HG03108 (cell line): Measurements from ENCODE around the gene FXYD3.
"Not testable (repeated sequence)": the region's sequence is repeated elsewhere in the genome, so short reads cannot be mapped to it uniquely, and the experiment has no call there.

Experiments
- ATAC-seq: cut with Tn5 transposase; IDR thresholded peaks from one replicate; pipeline ENCODE4 v1.9.1; 2021; ENCODE audit warnings: moderate library complexity; ENCODE audit not compliant: unreplicated experiment

FXYD3 gene

GRCh38 chr19:35123573-35123972 lies 8.0 kb downstream of the FXYD3 start:
- ATAC-seq = no peak

GRCh38 chr19:35124098-35125060 lies 8.8 kb downstream of the FXYD3 start:
- ATAC-seq = peak; percentile 50

GRCh38 chr19:35125270-35125717 lies 9.7 kb downstream of the FXYD3 start:
- no peak for ATAC-seq

DNA sequence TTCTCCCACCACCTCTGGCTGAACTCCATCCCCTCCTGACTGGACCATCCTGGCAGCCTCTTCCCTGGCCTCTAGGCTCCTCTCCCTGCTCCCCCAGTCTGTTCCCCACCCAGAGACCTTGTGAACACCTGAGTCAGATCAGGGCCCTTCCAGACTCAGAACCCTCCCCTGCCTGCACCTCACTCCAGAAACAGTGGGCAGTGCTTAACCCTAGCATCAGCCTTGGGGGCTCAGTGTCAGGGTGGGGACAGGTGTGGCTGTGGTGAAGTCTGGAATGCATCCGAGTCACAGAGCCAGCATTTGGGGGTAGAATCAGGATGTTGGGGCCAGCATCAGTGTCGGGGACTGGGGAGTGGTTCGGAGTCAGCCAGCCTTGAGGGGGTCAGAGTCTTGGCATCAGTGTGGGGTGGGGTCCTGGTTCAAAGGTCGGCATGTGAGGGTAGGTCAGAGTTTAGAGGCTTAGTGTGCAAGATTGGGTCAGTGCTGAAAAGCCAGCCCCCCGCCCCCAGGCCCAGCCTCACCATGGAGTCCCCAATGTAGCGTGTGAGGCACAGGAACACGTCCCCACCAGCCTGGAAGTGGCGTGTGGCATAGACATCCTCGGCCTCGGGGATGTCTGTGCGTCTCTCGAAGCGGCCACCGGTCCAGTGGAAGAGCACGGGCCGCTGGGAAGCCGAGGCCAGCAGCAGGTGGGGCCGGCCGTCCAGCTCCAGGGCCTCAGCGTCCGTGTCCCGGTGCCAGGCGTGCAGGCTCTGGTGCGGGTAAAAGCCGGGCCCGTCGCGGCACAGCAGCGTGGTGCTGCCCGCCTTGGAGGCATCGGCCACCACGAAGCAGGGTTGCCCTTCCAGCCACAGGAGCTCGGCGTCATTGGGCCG lies 10.4 kb downstream of the FXYD3 start:
- no peak for ATAC-seq

GRCh38 chr19:35126624-35126959 lies 11.0 kb downstream of the FXYD3 start:
- ATAC-seq = no peak

DNA sequence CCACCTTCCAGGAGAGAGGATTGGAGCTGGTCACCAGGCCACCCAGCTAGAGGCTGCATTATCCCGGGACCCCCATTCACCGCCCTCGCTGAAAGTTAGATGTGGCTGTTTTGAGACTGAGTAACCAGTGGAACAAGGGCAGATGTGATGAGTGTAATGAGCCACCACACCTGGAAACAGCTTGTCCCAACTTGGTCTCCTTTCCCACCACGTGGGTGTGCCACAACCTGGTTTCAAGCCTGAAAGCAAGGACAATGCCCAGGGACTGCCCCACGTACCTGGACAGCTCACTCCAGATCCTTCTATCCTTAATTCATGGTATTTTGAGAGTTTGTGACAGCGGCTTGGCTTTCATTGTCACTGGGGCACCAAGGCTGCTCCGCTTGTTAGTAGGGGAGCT lies 12.2 kb downstream of the FXYD3 start:
- ATAC-seq = no peak

- no peak for ATAC-seq
These were observed 12.9 kb downstream of the FXYD3 start for GRCh38 chr19:35128398-35129057.

GRCh38 chr19:35129724-35130274 lies 14.2 kb downstream of the FXYD3 start:
- not testable (repeated sequence) for ATAC-seq

DNA sequence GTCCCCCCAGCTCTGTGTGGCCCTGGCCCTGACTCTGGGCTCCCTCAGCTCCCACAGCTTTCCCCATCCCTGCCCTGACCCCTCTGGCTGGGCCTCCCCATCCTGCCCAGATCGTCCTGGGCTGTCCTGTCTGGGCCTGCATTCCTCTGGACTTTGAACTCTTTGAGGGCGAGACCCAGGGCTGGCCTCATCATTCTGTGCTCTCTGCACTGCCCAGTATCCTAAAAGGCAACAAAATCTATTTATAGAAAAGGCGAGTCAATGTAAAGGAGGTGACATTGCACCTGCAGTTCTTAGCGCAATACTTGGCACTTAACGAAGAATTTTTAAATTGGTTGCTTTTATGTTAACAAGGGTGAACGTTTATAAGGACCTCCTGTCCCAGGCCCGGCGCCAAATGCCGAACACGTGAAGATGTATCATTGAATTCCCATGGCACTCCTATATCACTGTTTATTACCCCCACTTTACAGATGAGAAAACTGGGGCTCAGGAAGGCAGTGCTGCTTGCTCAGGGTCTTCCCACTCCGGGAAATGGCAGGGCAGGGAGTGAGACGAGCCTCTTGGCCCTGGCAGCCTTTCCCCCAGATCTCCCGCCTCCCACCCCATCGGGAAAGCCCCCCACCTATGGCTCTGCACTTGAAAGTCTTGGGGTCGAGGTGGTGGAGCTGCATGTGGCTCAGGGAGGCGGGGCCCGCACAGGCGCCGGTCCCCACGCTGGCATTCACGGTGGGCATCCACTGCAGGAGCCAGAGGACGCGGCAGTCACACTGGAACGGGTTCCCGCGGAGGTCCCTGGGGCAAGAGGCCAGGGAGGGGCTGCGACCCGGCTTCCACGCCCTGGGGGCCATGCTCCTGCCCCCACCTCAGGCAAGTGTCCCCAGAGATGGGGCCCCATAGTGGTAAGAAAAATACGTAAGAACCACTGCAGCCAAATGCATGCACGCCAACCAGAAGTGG lies 15.4 kb downstream of the FXYD3 start:
- ATAC-seq = no peak

DNA sequence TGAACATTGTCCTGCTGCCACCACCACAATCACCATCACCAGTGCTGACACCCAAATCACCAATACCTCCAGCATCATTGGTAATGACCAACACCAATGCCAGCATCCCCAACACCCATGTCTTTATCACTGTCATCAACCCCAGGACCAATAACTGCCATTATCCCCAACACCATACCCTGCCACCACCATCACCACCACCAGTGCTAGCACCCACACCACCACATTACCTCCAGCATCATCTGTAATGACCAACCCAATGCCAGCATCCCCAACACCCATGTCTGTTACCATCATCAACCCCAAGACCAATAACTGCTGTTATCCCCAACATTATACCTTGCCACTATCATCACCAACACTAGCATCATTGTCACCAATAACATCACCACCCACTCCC lies 16.6 kb downstream of the FXYD3 start:
- no peak for ATAC-seq

DNA sequence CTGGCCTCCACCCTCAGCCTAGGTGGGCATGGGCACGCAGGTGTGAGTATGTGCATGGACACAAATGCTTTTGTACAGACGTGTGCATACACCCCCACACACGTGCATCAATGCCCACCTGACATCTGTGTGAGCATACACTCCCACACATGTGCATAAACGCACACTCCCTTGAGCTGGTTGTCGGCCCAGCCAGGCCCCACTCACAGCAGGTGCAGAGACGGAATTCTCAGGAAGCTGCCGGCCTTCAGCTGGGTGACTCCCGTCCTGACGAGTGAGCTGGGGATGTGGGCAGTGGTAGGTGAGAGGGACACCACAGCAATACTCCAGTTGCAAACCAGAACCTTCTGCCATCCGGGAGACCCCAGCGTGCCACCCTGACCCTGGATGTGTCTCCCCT lies 18.2 kb downstream of the FXYD3 start:
- ATAC-seq = no peak

DNA sequence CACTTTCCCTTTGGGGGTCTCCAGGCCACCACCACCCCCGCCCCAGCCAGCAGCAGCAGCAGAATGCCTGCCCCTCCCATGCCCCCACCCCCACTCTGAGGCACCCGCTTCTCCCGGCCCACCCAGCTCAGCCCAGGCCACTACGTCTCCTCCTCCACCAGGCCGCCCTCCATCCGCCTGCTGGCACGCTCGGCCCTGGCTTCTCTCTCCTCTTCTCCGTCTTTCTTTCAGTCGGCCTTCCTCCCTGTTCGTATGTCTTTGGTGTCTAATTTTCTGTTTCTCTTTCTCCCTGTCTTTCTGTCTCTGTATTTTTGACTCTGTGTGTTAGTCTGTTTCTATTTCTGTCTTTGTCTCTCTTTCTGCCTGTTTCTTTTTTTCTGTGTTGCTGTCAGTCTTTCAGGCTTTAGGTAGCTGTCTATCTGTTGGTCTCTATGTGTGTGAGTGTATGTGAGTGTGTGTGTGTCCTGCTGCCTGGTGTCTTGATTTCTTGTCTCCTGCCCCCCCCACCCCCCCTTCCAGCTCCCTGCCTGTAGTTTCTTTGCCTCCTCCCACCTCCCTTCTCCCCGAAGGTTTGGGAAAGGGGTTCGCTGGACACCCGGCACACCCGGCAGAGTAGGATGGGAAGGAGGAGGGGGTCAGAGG lies 19.1 kb downstream of the FXYD3 start, which contains the start of gene LGI4:
TSS of gene LGI4 (minus strand) at position 459 of the 642 bp plus-strand sequence. CDS start at position 80, 379 bp downstream.
- no peak for ATAC-seq

- no peak for ATAC-seq
These were observed 19.8 kb downstream of the FXYD3 start for GRCh38 chr19:35135389-35135909.

DNA sequence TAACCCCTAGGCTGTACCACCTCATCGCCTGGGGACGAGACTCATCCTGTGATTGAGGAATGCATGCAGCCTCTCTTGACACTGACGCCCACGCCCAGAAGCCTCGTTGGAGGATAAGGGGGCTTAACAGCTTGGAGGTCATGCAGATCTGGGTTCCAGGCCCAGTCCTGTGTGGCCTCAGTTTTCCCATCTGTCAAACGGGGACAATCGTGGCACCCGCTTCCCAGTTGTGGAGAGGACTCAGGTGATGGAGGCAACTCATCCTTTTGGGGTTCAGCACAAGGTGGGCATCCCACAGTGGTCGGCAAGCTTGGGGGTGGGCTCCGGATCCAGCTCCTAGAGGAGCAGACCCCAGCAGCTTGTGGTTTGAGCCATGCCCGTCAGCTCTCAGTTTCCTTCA lies 20.6 kb downstream of the FXYD3 start:
- no peak for ATAC-seq

GRCh38 chr19:35136977-35137702 lies 21.5 kb downstream of the FXYD3 start:
- ATAC-seq = no peak

DNA sequence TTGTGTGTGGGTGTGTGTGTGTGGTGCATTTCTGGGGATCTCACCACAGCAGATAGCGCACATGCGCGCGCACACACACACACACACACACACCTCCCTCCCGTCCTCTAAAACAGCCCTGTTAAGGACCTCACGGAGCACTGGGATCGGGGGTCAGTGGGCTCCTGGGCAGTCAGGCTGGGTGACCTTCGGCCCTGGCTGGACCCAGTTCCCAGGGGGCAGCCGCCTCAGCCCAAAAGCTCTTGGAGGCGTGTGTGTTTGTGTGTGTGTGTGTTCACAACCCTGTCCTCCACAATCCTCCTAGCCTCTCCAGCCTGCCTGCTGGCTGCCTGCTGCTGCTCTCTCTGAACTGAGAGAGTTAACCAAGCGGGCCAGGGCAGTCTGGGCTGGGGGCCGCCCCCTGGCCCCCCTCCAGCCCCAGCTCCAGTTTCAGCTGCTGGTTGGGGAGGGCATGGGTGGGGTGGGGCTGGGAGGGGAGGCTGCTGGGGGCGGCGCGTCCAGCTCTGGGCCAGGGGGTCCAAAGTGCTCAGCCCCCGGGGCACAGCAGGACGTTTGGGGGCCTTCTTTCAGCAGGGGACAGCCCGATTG lies 22.8 kb downstream of the FXYD3 start, which contains the start of gene FXYD1:
TSS of gene FXYD1 (plus strand) at position 520 of the 588 bp plus-strand sequence. CDS start 1,256 bp downstream, outside the sequence.
- no peak for ATAC-seq

DNA sequence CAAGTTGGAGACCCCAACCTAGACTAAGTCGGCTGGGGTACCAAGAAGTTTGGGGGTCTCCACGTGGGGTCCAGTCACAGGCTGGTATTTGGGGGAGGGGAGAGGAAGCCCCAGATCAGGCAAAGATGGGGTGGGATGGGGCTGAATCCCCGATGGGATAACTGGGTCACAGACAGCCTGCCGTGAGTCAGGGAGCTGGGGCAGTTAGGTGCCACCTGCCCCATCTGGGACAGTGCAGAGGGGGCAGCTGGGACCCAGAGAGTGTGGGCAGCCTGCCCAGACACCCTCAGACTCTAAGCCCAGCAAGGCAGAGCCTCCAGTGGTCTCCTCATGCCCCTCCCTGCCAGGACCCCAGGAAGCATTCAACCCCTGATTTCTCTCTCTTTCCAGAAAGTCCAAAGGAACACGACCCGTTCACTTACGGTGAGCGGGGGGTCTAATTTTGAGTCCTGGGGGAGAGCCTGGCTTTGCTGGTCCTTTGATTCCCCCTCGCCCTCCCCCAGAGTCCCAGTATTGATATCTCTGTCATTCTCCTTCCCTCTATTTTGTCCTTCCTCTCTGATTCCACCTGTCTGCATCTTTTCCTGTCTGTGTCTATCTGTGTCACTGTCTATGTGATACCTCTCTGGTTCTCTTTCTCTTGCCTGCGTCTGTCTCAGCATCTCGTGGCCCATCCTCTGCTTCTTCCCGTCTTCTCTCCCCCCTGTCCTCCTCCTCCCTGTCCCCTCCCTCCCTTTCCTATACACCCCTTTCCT lies 24.8 kb downstream of the FXYD3 start:
- ATAC-seq = no peak
